Fibroblast of skin of right quadriceps (primary cell): ENCODE data around the gene CTAGE1.
A peak's percentile ranks its signal among the peaks of the same experiment; 100 is the strongest.
"Not testable (repeated sequence)": the region's sequence is repeated elsewhere in the genome, so short reads cannot be mapped to it uniquely, and the experiment has no call there.

Experiments
- DNase-seq: peaks from one replicate; pipeline ENCODE4 v3.0.0-alpha.2; 2013

The CTAGE1 gene

GRCh38 chr18:22434973-22435608 is 17.4 kb upstream of the CTAGE1 start:
- peak; percentile 72 for DNase-seq

- DNase-seq = peak; percentile 73
These were observed 16.2 kb upstream of the CTAGE1 start for GRCh38 chr18:22433956-22434355.

GRCh38 chr18:22432657-22433137 is 15.0 kb upstream of the CTAGE1 start:
- DNase-seq = peak; percentile 79

- DNase-seq = no peak
These were observed 11.8 kb upstream of the CTAGE1 start for GRCh38 chr18:22429564-22429963.

- no peak for DNase-seq
These were observed 11.0 kb upstream of the CTAGE1 start for GRCh38 chr18:22428672-22429071.

DNA sequence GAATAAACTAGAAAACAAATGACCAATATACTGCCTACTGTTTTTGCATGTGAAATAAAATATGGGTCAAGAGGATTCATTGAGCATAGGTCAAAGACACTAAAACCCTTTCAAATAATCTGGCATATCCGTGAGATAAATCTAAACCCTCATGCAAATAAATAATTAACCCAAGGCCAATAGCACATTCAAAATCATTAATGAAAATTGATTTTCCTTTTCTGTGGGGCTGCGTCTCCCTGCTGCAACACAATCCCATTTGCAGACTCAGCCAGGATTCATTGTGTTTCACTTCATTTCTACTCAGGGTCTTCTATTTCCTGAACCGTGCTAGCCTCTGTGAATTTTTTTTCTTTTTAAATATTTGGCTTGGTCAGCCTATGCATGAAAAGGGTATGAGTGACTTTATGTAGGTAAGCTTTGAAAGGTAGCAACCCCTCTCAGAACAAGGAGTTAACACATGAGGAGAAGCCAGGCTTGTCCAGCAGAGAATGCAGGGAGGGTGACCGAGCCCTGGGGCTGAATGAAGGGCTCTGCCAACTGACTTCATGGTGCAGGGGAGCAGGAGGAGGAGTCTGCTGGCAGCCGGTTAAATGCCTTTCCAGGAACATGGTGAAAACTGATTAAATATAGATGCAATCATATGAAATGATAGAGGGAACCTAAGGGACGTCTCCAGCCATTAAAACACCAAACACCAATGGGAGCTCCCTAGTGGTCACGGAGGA is 10.3 kb upstream of the CTAGE1 start:
- DNase-seq = no peak

- no peak for DNase-seq
These were observed 6.8 kb upstream of the CTAGE1 start for GRCh38 chr18:22424565-22424963.

- no peak for DNase-seq
These were observed 6.3 kb upstream of the CTAGE1 start for GRCh38 chr18:22423878-22424564.

DNA sequence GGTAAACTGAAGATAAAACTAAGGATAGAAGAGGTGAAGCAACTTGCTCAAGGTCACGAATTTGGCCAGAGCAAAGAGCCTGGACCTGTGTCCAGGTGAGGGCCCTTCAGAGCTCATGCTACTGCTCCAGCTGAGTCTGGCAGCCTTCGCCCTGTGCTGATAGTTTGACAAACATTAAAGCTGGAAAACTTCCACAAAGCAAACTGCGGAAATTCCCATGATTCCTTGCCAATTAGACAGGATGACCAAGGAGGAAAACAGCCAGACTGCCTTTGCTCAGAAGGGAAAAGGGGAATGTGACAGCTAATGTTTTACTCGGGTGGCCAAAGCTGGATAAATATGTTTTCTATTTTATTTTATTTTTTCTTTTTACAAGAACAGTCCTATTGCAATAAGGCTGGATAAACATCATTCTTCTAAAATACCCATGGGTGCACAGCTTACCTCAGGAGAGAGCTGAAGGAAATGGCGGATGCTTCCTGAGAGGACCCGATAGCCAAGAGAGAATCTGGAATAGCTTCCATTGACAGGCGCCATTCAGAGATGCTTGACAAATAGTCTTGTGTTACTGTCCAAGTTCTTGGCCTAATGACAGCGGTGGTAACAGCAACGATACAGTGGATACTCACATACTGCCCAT is 5.3 kb upstream of the CTAGE1 start:
- DNase-seq = peak; percentile 52

GRCh38 chr18:22420652-22421051 is 2.9 kb upstream of the CTAGE1 start:
- no peak for DNase-seq

GRCh38 chr18:22412176-22412911 is 5.4 kb downstream of the CTAGE1 start:
- peak; percentile 90 for DNase-seq

DNA sequence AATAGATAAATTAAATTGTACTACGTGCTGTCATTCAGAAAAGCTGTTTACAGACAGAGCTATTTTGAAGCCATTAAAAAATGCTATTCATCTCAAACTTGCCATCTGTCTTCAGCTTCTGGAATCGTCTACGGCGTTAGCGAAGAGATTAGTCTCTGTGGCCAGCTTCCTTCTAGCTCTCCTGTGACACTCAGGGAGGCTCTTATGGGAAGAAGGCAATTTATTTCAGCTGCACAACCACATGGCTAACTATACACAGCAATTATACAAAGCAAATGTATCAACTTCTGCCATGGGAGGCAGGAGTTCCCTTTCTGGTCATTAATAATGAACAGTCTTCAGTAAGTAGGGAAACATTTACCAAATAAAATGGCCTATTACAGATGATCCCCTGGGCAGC is 6.3 kb downstream of the CTAGE1 start:
- DNase-seq = no peak

DNA sequence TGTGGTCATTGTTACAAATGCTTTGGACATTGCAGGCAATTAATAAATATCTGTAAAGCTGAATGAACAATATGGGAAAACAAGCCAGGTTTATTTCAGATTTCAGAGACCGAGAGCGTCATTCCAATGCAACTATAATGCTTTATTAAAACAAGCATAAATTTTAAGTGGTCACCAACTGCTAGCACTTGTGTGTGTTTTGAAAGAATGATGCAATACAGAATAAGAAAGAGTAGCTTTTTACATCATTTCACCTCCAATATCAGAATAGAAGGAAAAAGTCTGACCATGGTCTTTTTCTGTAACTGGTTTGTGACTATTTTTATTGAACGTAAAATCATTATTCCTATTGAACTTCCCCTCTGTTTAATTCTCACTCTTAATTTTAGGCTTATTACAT is 7.6 kb downstream of the CTAGE1 start:
- no peak for DNase-seq

GRCh38 chr18:22409445-22409844 is 8.3 kb downstream of the CTAGE1 start:
- DNase-seq = no peak

DNA sequence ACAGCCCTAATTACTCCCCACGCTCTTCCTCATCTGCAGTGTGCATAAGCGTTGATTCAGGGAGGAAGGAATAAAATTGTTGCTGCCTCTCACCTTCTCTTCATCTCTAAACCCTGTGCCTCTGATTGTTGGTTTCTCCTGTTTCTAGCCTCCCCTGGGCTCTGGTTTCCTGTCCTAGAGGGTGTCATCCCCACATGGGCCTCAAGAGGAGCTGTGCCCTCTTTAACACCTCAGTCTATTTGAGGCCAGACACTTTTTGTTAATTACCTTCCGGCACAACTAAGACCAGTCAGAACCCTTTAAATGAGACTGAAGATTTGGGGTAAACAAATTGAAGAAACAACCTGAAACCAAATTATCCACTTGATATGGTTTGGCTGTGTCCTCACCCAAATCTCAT is 9.7 kb downstream of the CTAGE1 start:
- DNase-seq = no peak

DNA sequence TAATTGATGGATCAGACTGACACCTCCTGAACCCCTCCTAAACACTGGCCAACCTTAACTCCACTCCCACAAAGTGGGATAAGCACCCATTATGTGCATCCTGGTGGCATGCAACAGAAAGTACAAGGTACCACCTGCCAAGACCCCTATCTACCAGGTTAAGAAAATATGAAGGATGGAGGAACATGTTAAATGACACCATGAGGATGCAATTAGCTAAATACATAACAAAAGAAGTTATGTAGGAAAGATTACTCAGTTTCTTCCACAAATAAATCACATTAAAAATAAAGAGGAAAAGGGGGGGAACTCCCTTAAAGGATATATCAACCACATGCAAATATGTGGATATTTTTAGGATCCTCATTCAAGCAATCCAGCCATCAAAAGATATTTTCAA is 12.6 kb downstream of the CTAGE1 start:
- no peak for DNase-seq

GRCh38 chr18:22403950-22404349 is 13.8 kb downstream of the CTAGE1 start:
- no peak for DNase-seq

DNA sequence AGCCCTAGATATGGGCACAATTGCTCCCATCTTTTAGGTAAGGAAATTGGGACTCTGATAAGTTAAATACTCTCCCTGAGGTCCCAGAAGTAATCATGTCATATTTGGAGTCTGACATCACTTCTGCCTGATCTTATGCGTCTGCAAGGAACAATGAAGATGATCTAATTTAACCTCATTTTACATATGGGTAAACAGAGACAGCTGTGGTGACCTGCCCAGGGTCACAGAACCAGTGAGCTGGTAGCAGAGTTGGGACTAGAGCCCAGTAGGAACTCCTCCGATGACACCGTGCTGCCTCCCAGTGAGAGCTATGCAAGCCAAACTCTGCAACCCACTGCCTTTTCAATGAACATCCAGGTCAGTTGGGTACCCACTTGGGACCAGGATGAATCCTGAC is 17.8 kb downstream of the CTAGE1 start:
- DNase-seq = no peak

- DNase-seq = no peak
These were observed 19.3 kb downstream of the CTAGE1 start for GRCh38 chr18:22398464-22398863.

- DNase-seq = no peak
These were observed 23.3 kb downstream of the CTAGE1 start for GRCh38 chr18:22394428-22394827.

DNA sequence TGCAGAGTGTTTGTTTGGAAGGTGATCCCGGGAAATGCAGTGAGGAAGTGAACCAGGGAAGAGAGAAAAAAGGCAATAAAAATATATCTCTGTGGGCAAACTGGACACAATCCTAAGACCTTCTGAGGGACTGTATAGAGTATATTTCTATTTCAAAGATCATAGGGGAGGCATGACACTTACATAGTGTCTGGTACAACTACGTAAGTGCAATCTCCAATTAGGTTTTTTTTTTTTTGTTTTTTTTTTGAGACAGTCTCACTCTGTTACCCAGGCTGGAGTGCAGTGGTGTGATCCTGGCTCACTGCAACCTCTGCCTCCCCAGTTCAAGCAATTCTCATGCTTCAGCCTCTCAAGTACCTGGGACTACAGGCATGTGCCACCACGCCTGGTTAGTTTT is 24.6 kb downstream of the CTAGE1 start:
- DNase-seq = not testable (repeated sequence)

GRCh38 chr18:22391407-22392345 is 26.0 kb downstream of the CTAGE1 start:
- peak; percentile 89 for DNase-seq
